Neural cell (in vitro differentiated cells): ENCODE results near the gene UGT2A2. TPM values are rescaled to one million over a fixed set of nuclear protein-coding genes. Genes with fewer than 3 reads are reported as not detected.

Experiments used
- H2AFZ ChIP-seq: fragments of 200-600, 300-800 bp; sonication (generic), shearing (Covaris generic); 2 replicates; pipeline ENCODE4 v1.6.0; 2014; ENCODE audit warnings: low read depth, mild to moderate bottlenecking, antibody characterized with exemption, low read length, moderate library complexity
- H3F3A ChIP-seq: fragments of 200-600 bp; shearing (Covaris generic); 2 replicates; pipeline ENCODE4 v1.6.1; 2016; ENCODE audit warnings: mild to moderate bottlenecking, moderate library complexity, mixed read lengths, antibody characterized with exemption, low read length; ENCODE audit not compliant: insufficient read depth, poor library complexity, severe bottlenecking
- H3K27ac ChIP-seq: fragments of 200-600, 300-800 bp; sonication (generic), shearing (Covaris generic); 2 replicates; pipeline ENCODE4 v1.5.1; 2014; ENCODE audit warnings: mild to moderate bottlenecking, low read length, moderate library complexity
- H3K27me3 ChIP-seq: fragments of 300-800, 200-600 bp; sonication (generic), shearing (Covaris generic); 2 replicates; pipeline ENCODE4 v1.6.0; 2014; ENCODE audit warnings: mild to moderate bottlenecking, low read depth, low read length, moderate library complexity; ENCODE audit not compliant: insufficient read depth
- H3K36me3 ChIP-seq: fragments of 300-800, 200-600 bp; sonication (generic), shearing (Covaris generic); 2 replicates; pipeline ENCODE4 v1.5.1; 2014; ENCODE audit warnings: mild to moderate bottlenecking, antibody characterized with exemption, low read length, moderate library complexity; ENCODE audit not compliant: insufficient read depth
- H3K4me2 ChIP-seq: fragments of 300-800, 200-600 bp; sonication (generic), shearing (Covaris generic); 2 replicates; pipeline ENCODE4 v1.6.0; 2014; ENCODE audit warnings: mild to moderate bottlenecking, low read length
- H3K4me3 ChIP-seq: fragments of 300-800, 200-600 bp; sonication (generic), shearing (Covaris generic); 2 replicates; pipeline ENCODE4 v1.5.1; 2014; ENCODE audit warnings: mild to moderate bottlenecking, low read length, moderate library complexity
- H3K79me2 ChIP-seq: fragments of 200-600 bp; shearing (Covaris generic); replicated peaks from 2 replicates; pipeline ENCODE4 v1.6.0; 2014; ENCODE audit warnings: mild to moderate bottlenecking, low read length, moderate library complexity; ENCODE audit not compliant: insufficient read depth
- H3K9ac ChIP-seq: fragments of 300-800, 200-600 bp; sonication (generic), shearing (Covaris generic); 2 replicates; pipeline ENCODE4 v1.6.1; 2016; ENCODE audit warnings: mild to moderate bottlenecking, low read length, mixed read lengths
- H3K9me2 ChIP-seq: fragments of 200-600 bp; shearing (Covaris generic); 2 replicates; pipeline ENCODE4 v1.6.1; 2016; ENCODE audit warnings: mild to moderate bottlenecking, low read length, mixed read lengths; ENCODE audit not compliant: insufficient read depth
- H3K9me3 ChIP-seq: fragments of 200-600, 300-800 bp; sonication (generic), shearing (Covaris generic); 2 replicates; pipeline ENCODE4 v1.6.1; 2016; ENCODE audit warnings: mild to moderate bottlenecking, mixed run types, low read length, moderate library complexity, mixed read lengths
- H4K20me1 ChIP-seq: fragments of 200-600 bp; shearing (Covaris generic); 2 replicates; pipeline ENCODE4 v1.6.1; 2016; ENCODE audit warnings: mild to moderate bottlenecking, mixed run types; ENCODE audit not compliant: insufficient read depth
- EP300 ChIP-seq: fragments of 450-650 bp; conservative IDR thresholded peaks from 2 replicates; pipeline ENCODE4 v1.6.1; 2014; ENCODE audit warnings: antibody characterized with exemption, mild to moderate bottlenecking, moderate library complexity; ENCODE audit not compliant: poor library complexity, severe bottlenecking
- EZH2 ChIP-seq: fragments of 200-600, 300-800 bp; shearing (Covaris generic), sonication (generic); IDR thresholded peaks from 2 replicates; pipeline ENCODE4 v1.6.1; 2014; ENCODE audit warnings: antibody characterized with exemption, low read length, borderline replicate concordance, mild to moderate bottlenecking; ENCODE audit not compliant: insufficient read depth, poor library complexity, severe bottlenecking
- MXI1 ChIP-seq: fragments of 450-650 bp; conservative IDR thresholded peaks from 2 replicates; pipeline ENCODE4 v1.6.1; 2014; ENCODE audit warnings: antibody characterized with exemption, mild to moderate bottlenecking; ENCODE audit not compliant: poor library complexity, severe bottlenecking
- POLR2AphosphoS5 ChIP-seq: IDR thresholded peaks from 2 replicates; pipeline ENCODE4 v1.6.1; 2012
- RAD21 ChIP-seq: fragments of 450-650 bp; conservative IDR thresholded peaks from 2 replicates; pipeline ENCODE4 v1.6.1; 2014; ENCODE audit warnings: antibody characterized with exemption, mild to moderate bottlenecking, moderate library complexity
- REST ChIP-seq: IDR thresholded peaks from 2 replicates; pipeline ENCODE4 v1.6.1; 2012; ENCODE audit warnings: borderline replicate concordance
- SMC3 ChIP-seq: fragments of 450-650 bp; conservative IDR thresholded peaks from 2 replicates; pipeline ENCODE4 v1.6.1; 2014; ENCODE audit warnings: antibody characterized with exemption, mild to moderate bottlenecking, moderate library complexity; ENCODE audit not compliant: poor library complexity
- TAF1 ChIP-seq: IDR thresholded peaks from 2 replicates; pipeline ENCODE4 v1.6.1; 2012; ENCODE audit warnings: low read depth
- polyA plus RNA-seq: library from polyadenylated mRNA; depleted of rRNA; stranded (reverse); fragments of >200 nt; gene quantifications from 2 replicates; pipeline ENCODE4 v1.2.3, GENCODE V29; 2014
- TF ChIP-seq, protein P1 (sequence below): fragments of 450-650 bp; IDR thresholded peaks from 2 replicates; pipeline ENCODE4 v1.5.1; 2014; ENCODE audit warnings: antibody characterized with exemption, mild to moderate bottlenecking, moderate library complexity; ENCODE audit not compliant: poor library complexity, severe bottlenecking

The UGT2A2 gene
- polyA plus RNA-seq, 1 donor from 2014 or later: not detected

- H3K27ac ChIP-seq: no peak overlapping the region
- no peak overlapping the region for H3K4me2 ChIP-seq
- no peaks in the 10 kb centered on the region for H4K20me1 ChIP-seq
- TF ChIP-seq REST (no peak), EP300 (no peak), TAF1 (no peak), SMC3 (no peak), EZH2 (no peak), RAD21 (no peak), POLR2AphosphoS5 (no peak), MXI1 (no peak)
- TF ChIP-seq, protein P1, sequence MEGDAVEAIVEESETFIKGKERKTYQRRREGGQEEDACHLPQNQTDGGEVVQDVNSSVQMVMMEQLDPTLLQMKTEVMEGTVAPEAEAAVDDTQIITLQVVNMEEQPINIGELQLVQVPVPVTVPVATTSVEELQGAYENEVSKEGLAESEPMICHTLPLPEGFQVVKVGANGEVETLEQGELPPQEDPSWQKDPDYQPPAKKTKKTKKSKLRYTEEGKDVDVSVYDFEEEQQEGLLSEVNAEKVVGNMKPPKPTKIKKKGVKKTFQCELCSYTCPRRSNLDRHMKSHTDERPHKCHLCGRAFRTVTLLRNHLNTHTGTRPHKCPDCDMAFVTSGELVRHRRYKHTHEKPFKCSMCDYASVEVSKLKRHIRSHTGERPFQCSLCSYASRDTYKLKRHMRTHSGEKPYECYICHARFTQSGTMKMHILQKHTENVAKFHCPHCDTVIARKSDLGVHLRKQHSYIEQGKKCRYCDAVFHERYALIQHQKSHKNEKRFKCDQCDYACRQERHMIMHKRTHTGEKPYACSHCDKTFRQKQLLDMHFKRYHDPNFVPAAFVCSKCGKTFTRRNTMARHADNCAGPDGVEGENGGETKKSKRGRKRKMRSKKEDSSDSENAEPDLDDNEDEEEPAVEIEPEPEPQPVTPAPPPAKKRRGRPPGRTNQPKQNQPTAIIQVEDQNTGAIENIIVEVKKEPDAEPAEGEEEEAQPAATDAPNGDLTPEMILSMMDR: no peak
- no peaks in the 10 kb centered on the region for H3K9me3 ChIP-seq
- no peaks in the 10 kb centered on the region for H3K27me3 ChIP-seq
- no peaks in the 10 kb centered on the region for H3K79me2 ChIP-seq
- no peak overlapping the region for H3K9ac ChIP-seq
- no peaks in the 10 kb centered on the region for H3K36me3 ChIP-seq
- H3K9me2 ChIP-seq: no peaks in the 10 kb centered on the region
- H2AFZ ChIP-seq: no peak overlapping the region
- no peak overlapping the region for H3K4me3 ChIP-seq
- no peaks in the 10 kb centered on the region for H3F3A ChIP-seq
These were observed 45.1 kb downstream of the UGT2A2 start for GRCh38 chr4:69594382-69594781.

DNA sequence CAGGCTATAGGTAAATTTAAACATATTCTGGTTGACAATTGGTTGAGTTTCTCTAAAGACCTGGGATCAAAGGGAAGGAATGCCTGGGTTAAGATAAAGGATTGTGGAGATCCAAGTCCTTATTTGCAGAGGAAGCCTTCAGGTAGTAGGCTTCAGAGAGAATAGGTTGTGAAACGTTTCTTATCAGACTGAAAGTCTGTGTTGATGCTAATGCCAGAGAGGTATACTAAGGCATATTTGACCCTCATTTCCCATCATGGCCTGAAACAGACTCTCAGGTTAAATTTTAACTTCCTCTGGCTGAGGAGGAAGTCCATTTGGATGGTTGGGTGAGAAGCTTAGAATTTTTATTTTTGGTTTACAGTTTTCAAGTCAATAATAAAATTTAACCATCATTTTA lies 48.1 kb downstream of the UGT2A2 start:
- no peak overlapping the region for H3K9ac ChIP-seq
- H3K36me3 ChIP-seq: no peaks in the 10 kb centered on the region
- no peaks in the 10 kb centered on the region for H4K20me1 ChIP-seq
- H3K4me3 ChIP-seq: no peak overlapping the region
- H3K27me3 ChIP-seq: no peaks in the 10 kb centered on the region
- H3K79me2 ChIP-seq: no peaks in the 10 kb centered on the region
- no peak overlapping the region for H2AFZ ChIP-seq
- no peaks in the 10 kb centered on the region for H3F3A ChIP-seq
- H3K9me3 ChIP-seq: no peaks in the 10 kb centered on the region
- no peak for TF ChIP-seq MXI1
- no peak for TF ChIP-seq TAF1
- no peak for TF ChIP-seq EP300
- TF ChIP-seq POLR2AphosphoS5: no peak
- no peak for TF ChIP-seq EZH2
- TF ChIP-seq SMC3: no peak
- TF ChIP-seq RAD21: no peak
- TF ChIP-seq REST: no peak
- TF ChIP-seq, protein P1: no peak
- H3K9me2 ChIP-seq: no peaks in the 10 kb centered on the region
- no peak overlapping the region for H3K27ac ChIP-seq
- H3K4me2 ChIP-seq: no peak overlapping the region
